Endodermal cell (in vitro differentiated cells): Measurements from ENCODE around the gene CYP26A1. TPM values are rescaled to one million over a fixed set of nuclear protein-coding genes. Genes with fewer than 3 reads are reported as not detected.

Experiments
- DNase-seq: peaks from one replicate; pipeline ENCODE4 v3.0.0-alpha.2; 2017
- H3K27ac ChIP-seq: 2 replicates; pipeline ENCODE4 v1.5.1; 2013; ENCODE audit warnings: mild to moderate bottlenecking, low read depth, low read length, moderate library complexity
- H3K27me3 ChIP-seq: 2 replicates; pipeline ENCODE4 v1.6.1; 2013; ENCODE audit warnings: mild to moderate bottlenecking, low read length, moderate library complexity; ENCODE audit not compliant: insufficient read depth, control insufficient read depth, poor library complexity, severe bottlenecking
- H3K36me3 ChIP-seq: 2 replicates; pipeline ENCODE4 v1.7.0; 2013; ENCODE audit warnings: mild to moderate bottlenecking, low read length, moderate library complexity; ENCODE audit not compliant: control insufficient read depth, insufficient read depth
- H3K4me1 ChIP-seq: one replicate; pipeline ENCODE4 v1.7.0; 2013; ENCODE audit warnings: low read length; ENCODE audit not compliant: control insufficient read depth, insufficient read depth
- H3K4me3 ChIP-seq: 2 replicates; pipeline ENCODE4 v1.5.1; 2013; ENCODE audit warnings: mild to moderate bottlenecking, low read length, moderate library complexity
- H3K9ac ChIP-seq: 2 replicates; pipeline ENCODE4 v1.6.1; 2013; ENCODE audit warnings: mild to moderate bottlenecking, low read length, moderate library complexity; ENCODE audit not compliant: poor library complexity, severe bottlenecking; ENCODE audit errors: extremely low read depth
- H3K9me3 ChIP-seq: 2 replicates; pipeline ENCODE4 v1.6.1; 2013; ENCODE audit warnings: mild to moderate bottlenecking, low read length, moderate library complexity; ENCODE audit not compliant: control insufficient read depth
- H3K27ac Mint-ChIP-seq: 2 replicates; pipeline ENCODE4 v1.8.0; 2020; ENCODE audit warnings: mixed read lengths
- H3K27me3 Mint-ChIP-seq: 2 replicates; pipeline ENCODE4 v1.8.0; 2021; ENCODE audit warnings: mild to moderate bottlenecking, mixed read lengths; ENCODE audit not compliant: insufficient read depth
- H3K36me3 Mint-ChIP-seq: 2 replicates; pipeline ENCODE4 v1.8.0; 2020; ENCODE audit warnings: low read depth, mixed read lengths
- H3K4me1 Mint-ChIP-seq: 2 replicates; pipeline ENCODE4 v1.8.0; 2020; ENCODE audit warnings: mixed read lengths
- H3K4me3 Mint-ChIP-seq: 2 replicates; pipeline ENCODE4 v1.8.0; 2020; ENCODE audit warnings: mild to moderate bottlenecking, moderate library complexity, mixed read lengths
- H3K9me3 Mint-ChIP-seq: 2 replicates; pipeline ENCODE4 v1.8.0; 2020; ENCODE audit warnings: mild to moderate bottlenecking, mixed read lengths
- WGBS, 2 experiments: methylation state at CpG; one replicate each; pipeline versions ENCODE4 v1.1.5 to v1.1.7; 2013; ENCODE audit warnings: missing lambda C conversion rate in 2 of 2, mixed read lengths in 1 of 2; ENCODE audit not compliant: insufficient coverage in 1 of 2, insufficient read length in 1 of 2; 5-methylcytosine and 5-hydroxymethylcytosine counted together
- total RNA-seq, 2 donors: library from RNA; stranded (reverse); fragmentation: NEBNext Ultra II Directional in 1 of 2; extraction: Animal tissue kit (Norgen Biotek cat#: 25700) in 1 of 2; gene quantifications; 2 replicates in 1 of 2; 3 replicates in 1 of 2; pipeline ENCODE4 v1.2.1, GENCODE V29; 2021
- TF ChIP-seq, protein P1 (sequence below): fragments of 200-600 bp; sonication (generic); conservative IDR thresholded peaks from 2 replicates; pipeline ENCODE4 v1.5.0; 2021; ENCODE audit warnings: antibody characterized with exemption, mild to moderate bottlenecking

Gene CYP26A1
- total RNA-seq, 2 donors from 2014 or later = 800 to 857 TPM

DNA sequence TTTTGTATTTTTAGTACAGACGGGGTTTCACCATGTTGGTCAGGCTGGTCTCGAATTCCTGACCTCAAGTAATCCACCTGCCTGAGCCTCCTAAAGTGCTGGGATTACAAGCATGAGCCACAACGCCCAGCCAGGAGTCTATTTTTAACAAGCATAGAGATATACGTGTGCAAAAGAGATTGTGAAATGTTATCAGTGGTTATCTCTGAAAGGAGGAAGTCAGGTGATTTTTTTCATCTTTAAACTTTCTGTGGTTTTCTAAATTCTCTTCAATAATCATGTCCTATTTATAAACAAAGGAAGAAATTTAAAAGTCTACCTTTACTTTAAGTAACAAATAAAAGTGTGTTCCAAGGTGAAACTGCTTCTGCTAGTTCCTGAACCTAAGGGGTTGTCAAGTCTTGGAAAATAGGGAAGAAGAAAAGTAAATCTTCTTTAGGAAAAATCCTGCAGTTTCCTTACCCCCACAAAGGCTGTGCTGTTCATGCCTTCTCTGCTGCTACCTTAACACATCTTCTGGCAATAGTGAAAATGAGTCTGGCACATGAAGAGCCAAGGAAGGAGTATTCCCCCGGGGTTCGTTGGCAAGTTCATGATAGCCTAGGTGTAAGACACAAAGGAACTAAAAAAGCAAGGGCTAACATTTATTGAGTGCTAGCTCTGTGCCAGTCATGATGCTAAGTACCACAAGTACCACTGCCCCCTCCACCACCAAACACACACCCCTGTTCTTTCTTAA lies 51.1 kb downstream of the CYP26A1 start:
- Mint-ChIP-seq H3K4me3 (no peak overlapping the region), H3K27ac (no peak overlapping the region), H3K4me1 (no peaks in the 10 kb centered on the region), H3K9me3 (peaks cover 41% of the 10 kb centered on the region), H3K36me3 (peaks cover 14% of the 10 kb centered on the region), H3K27me3 (peaks cover 2% of the 10 kb centered on the region)
- H3K4me1 ChIP-seq = no peaks in the 10 kb centered on the region
- no peak overlapping the region for H3K4me3 ChIP-seq
- DNase-seq = no peak
- H3K27ac ChIP-seq = no peak overlapping the region
- 84 to 93% methylated on average over 6 of the region's 6 CpGs for WGBS, 2 experiments
- H3K27me3 ChIP-seq = no peaks in the 10 kb centered on the region
- TF ChIP-seq, protein P1, sequence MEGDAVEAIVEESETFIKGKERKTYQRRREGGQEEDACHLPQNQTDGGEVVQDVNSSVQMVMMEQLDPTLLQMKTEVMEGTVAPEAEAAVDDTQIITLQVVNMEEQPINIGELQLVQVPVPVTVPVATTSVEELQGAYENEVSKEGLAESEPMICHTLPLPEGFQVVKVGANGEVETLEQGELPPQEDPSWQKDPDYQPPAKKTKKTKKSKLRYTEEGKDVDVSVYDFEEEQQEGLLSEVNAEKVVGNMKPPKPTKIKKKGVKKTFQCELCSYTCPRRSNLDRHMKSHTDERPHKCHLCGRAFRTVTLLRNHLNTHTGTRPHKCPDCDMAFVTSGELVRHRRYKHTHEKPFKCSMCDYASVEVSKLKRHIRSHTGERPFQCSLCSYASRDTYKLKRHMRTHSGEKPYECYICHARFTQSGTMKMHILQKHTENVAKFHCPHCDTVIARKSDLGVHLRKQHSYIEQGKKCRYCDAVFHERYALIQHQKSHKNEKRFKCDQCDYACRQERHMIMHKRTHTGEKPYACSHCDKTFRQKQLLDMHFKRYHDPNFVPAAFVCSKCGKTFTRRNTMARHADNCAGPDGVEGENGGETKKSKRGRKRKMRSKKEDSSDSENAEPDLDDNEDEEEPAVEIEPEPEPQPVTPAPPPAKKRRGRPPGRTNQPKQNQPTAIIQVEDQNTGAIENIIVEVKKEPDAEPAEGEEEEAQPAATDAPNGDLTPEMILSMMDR = no peak
- peaks cover 41% of the 10 kb centered on the region for H3K9me3 ChIP-seq
- H3K36me3 ChIP-seq = no peaks in the 10 kb centered on the region
- no peak overlapping the region for H3K9ac ChIP-seq

DNA sequence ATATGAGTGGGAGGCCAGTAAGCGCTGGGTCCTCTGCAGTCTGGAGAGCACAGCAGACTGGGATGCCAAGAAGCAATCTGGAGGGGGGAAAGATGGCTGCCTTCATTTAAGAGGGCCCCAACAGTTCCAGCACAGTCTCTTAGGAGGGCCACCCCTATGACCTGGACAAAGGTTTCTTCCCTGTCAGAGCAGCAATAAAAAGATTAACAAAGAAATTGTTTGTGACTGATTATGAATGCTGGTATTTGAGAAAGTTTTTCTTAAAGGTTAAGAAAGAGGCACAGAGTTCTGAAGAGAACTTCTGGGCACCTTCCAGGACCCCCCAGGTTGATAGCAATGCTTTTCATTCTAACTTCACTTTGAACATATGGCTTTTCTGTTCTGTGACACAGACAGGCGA lies 52.3 kb downstream of the CYP26A1 start:
- H3K36me3 Mint-ChIP-seq = peaks cover 14% of the 10 kb centered on the region
- Histone ChIP-seq H3K27ac (no peak overlapping the region), H3K9ac (no peak overlapping the region), H3K27me3 (no peaks in the 10 kb centered on the region), H3K4me1 (no peaks in the 10 kb centered on the region), H3K36me3 (no peaks in the 10 kb centered on the region), H3K9me3 (peaks cover 46% of the 10 kb centered on the region), H3K4me3 (peak overlapping the region; percentile 4)
- 96% methylated on average over 2 of the region's 2 CpGs for WGBS, 2 experiments
- H3K27me3 Mint-ChIP-seq = no peaks in the 10 kb centered on the region
- H3K9me3 Mint-ChIP-seq = peaks cover 49% of the 10 kb centered on the region
- TF ChIP-seq, protein P1 = no peak
- H3K4me3 Mint-ChIP-seq = no peak overlapping the region
- no peak overlapping the region for H3K27ac Mint-ChIP-seq
- H3K4me1 Mint-ChIP-seq = no peaks in the 10 kb centered on the region
- DNase-seq = no peak

DNA sequence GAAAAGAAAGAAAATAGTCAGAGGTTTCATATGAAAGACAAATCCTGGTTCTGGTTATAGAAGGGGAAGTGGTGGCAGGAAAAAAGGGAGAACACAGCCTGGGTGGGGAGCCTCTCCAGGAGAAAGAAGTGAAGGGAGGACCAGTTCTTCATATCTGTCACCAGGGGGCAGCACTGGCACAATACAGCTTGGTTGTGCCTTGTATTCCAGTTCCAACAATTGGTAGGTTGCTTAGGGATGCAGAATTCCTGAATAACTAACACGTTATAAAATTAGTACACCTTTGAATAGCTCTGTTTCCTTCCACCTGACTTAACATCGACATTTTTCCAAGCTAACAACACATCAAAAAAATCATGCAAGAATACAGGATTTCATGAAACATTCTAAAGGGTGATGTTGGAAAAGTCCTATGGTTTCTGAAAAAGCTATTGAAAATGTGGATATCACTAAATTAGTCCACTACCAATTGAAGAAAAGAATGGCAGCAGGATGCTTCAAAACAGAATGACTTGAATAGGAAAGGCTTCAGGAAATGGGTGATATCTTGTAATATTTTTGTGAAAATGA lies 52.9 kb downstream of the CYP26A1 start:
- WGBS, 2 experiments = 71 to 86% methylated on average over 1 to 2 of the region's 2 CpGs
- Histone ChIP-seq H3K9me3 (peaks cover 48% of the 10 kb centered on the region), H3K27ac (no peak overlapping the region), H3K4me3 (peak overlapping the region; percentile 4), H3K9ac (no peak overlapping the region), H3K36me3 (no peaks in the 10 kb centered on the region), H3K4me1 (no peaks in the 10 kb centered on the region), H3K27me3 (no peaks in the 10 kb centered on the region)
- Mint-ChIP-seq H3K4me3 (no peak overlapping the region), H3K36me3 (peaks cover 14% of the 10 kb centered on the region), H3K27ac (no peak overlapping the region), H3K27me3 (no peaks in the 10 kb centered on the region), H3K4me1 (no peaks in the 10 kb centered on the region), H3K9me3 (peaks cover 49% of the 10 kb centered on the region)
- DNase-seq = peak; percentile 76
- TF ChIP-seq, protein P1 = peak; percentile 83

Other genes with a start within 250 kb of the CYP26A1 start
- gene EXOC6, start 225.4 kb upstream of the CYP26A1 start, total RNA-seq = 10 to 100 TPM; 12.1 to 21.3 TPM
- gene CYP26C1, start 13.1 kb upstream of the CYP26A1 start, total RNA-seq = under 1 TPM; 0.35 to 0.44 TPM